ENCODE data around the gene AUTS2.

DNA sequence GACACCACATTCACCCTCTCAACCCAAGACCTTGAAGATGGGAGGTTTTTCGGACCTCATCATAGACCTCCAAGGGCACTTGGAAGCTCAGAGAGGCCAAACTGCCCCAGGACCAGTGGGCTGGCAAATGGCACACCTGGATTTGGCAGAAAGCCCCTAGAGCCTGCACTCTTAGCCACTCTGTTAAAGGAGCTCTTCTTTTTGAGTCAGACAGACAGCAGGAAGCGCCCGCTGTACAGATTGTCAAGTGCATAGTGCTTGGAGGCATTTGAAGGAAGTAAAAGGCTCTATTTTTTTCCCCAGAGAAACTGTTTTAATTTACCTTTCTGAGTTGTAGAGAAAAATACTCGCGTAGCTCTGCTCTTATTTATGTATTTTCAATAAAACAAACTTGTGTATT, 1125.1 kb downstream of the AUTS2 start:
- TF ChIP-seq, protein P1, sequence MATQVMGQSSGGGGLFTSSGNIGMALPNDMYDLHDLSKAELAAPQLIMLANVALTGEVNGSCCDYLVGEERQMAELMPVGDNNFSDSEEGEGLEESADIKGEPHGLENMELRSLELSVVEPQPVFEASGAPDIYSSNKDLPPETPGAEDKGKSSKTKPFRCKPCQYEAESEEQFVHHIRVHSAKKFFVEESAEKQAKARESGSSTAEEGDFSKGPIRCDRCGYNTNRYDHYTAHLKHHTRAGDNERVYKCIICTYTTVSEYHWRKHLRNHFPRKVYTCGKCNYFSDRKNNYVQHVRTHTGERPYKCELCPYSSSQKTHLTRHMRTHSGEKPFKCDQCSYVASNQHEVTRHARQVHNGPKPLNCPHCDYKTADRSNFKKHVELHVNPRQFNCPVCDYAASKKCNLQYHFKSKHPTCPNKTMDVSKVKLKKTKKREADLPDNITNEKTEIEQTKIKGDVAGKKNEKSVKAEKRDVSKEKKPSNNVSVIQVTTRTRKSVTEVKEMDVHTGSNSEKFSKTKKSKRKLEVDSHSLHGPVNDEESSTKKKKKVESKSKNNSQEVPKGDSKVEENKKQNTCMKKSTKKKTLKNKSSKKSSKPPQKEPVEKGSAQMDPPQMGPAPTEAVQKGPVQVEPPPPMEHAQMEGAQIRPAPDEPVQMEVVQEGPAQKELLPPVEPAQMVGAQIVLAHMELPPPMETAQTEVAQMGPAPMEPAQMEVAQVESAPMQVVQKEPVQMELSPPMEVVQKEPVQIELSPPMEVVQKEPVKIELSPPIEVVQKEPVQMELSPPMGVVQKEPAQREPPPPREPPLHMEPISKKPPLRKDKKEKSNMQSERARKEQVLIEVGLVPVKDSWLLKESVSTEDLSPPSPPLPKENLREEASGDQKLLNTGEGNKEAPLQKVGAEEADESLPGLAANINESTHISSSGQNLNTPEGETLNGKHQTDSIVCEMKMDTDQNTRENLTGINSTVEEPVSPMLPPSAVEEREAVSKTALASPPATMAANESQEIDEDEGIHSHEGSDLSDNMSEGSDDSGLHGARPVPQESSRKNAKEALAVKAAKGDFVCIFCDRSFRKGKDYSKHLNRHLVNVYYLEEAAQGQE (IDR thresholded peaks at IDR 0.05; ENCODE audit: low read depth, low read length) = no peak
- TF ChIP-seq POLR2A (IDR thresholded peaks at IDR 0.05; ENCODE audit: low read depth, low read length) (no peak), EGR1 (IDR thresholded peaks at IDR 0.05; ENCODE audit: borderline replicate concordance in 1 of 2, low read depth in 2 of 2, low read length in 2 of 2) (no peak), NFYB (IDR thresholded peaks at IDR 0.05; ENCODE audit: insufficient read depth, low read depth, low read length) (no peak)

Measured in GM12878 (cell line).